Keratinocyte (primary cell): ENCODE measurements around the gene ASB6. TPM values are rescaled to one million over a fixed set of nuclear protein-coding genes. Genes with fewer than 3 reads are reported as not detected.

Experiments used
- DNase-seq: peaks from one replicate; pipeline ENCODE4 v3.0.0-alpha.2; 2011; ENCODE audit warnings: low read depth, missing footprints, low spot score
- FAIRE-seq: peaks from 2 replicates; lab custom pipeline; 2011; peaks lifted over from hg19 to GRCh38; lab: Jason Lieb, UNC
- H2AFZ ChIP-seq: 2 replicates; pipeline ENCODE4 v1.6.0; 2012; ENCODE audit warnings: low read length, control low read depth, inconsistent platforms; ENCODE audit not compliant: control insufficient read depth
- H3K27ac ChIP-seq: 2 replicates; pipeline ENCODE4 v1.5.1; 2011; ENCODE audit warnings: low read length; ENCODE audit not compliant: control insufficient read depth, insufficient read depth
- H3K27me3 ChIP-seq: 3 replicates; pipeline ENCODE4 v1.6.0; 2011; ENCODE audit warnings: low read length; ENCODE audit not compliant: control insufficient read depth, insufficient read depth; ENCODE audit errors: extremely low read depth
- H3K36me3 ChIP-seq, 2 experiments: 2 replicates in 1 of 2; 3 replicates in 1 of 2; pipeline ENCODE4 v1.5.1; 2011; ENCODE audit warnings: low read length in 2 of 2, mild to moderate bottlenecking in 1 of 2; ENCODE audit not compliant: control insufficient read depth in 2 of 2, insufficient read depth in 2 of 2; ENCODE audit errors: extremely low read depth in 1 of 2
- H3K4me1 ChIP-seq: 3 replicates; pipeline ENCODE4 v1.5.1; 2011; ENCODE audit warnings: low read length; ENCODE audit not compliant: control insufficient read depth, insufficient read depth; ENCODE audit errors: extremely low read depth
- H3K4me2 ChIP-seq: 3 replicates; pipeline ENCODE4 v1.6.0; 2011; ENCODE audit warnings: low read depth, low read length; ENCODE audit not compliant: control insufficient read depth, insufficient read depth; ENCODE audit errors: extremely low read depth
- H3K4me3 ChIP-seq, 3 experiments: fragments of 200-600 bp in 1 of 3; sonication (generic) in 1 of 3; 2 replicates in 2 of 3; 3 replicates in 1 of 3; pipeline ENCODE4 v1.5.1; 2011 to 2016; ENCODE audit warnings: low read length in 3 of 3, mild to moderate bottlenecking in 3 of 3, control low read depth in 2 of 3, inconsistent platforms in 1 of 3, low read depth in 1 of 3, mixed read lengths in 1 of 3, mixed run types in 1 of 3, moderate library complexity in 1 of 3; ENCODE audit not compliant: control insufficient read depth in 2 of 3, insufficient read depth in 2 of 3; ENCODE audit errors: extremely low read depth in 1 of 3
- H3K79me2 ChIP-seq: 2 replicates; pipeline ENCODE4 v1.6.0; 2012; ENCODE audit warnings: low read length; ENCODE audit not compliant: control insufficient read depth, insufficient read depth
- H3K9ac ChIP-seq: 3 replicates; pipeline ENCODE4 v1.6.0; 2011; ENCODE audit warnings: low read length; ENCODE audit not compliant: control insufficient read depth, insufficient read depth; ENCODE audit errors: extremely low read depth
- H3K9me1 ChIP-seq: 3 replicates; pipeline ENCODE4 v1.6.0; 2011; ENCODE audit warnings: low read length; ENCODE audit not compliant: control insufficient read depth, insufficient read depth; ENCODE audit errors: extremely low read depth
- H3K9me3 ChIP-seq: 2 replicates; pipeline ENCODE4 v1.5.1; 2012; ENCODE audit warnings: low read depth, low read length; ENCODE audit not compliant: control insufficient read depth
- H4K20me1 ChIP-seq: 3 replicates; pipeline ENCODE4 v1.6.0; 2011; ENCODE audit warnings: low read length; ENCODE audit not compliant: control insufficient read depth, insufficient read depth; ENCODE audit errors: extremely low read depth
- CTCF ChIP-seq, 3 experiments: IDR thresholded peaks in 1 of 3; conservative IDR thresholded peaks in 1 of 3; optimal IDR thresholded peaks in 1 of 3; 2 replicates in 2 of 3; 3 replicates in 1 of 3; pipeline versions ENCODE3 to v1.5.1; 2011; ENCODE audit warnings: low read length in 3 of 3, mild to moderate bottlenecking in 3 of 3, moderate library complexity in 2 of 3, control low read depth in 1 of 3, inconsistent platforms in 1 of 3; ENCODE audit not compliant: insufficient read depth in 2 of 3; ENCODE audit errors: extremely low read depth in 1 of 3
- EZH2 ChIP-seq: IDR thresholded peaks from one replicate; pipeline ENCODE4 v1.6.1; 2012; ENCODE audit warnings: inconsistent platforms, mild to moderate bottlenecking, low read length, moderate library complexity
- dilution Hi-C: fragments of 300-500 bp; cut with MboI; formaldehyde crosslinking; loops from one replicate; pipeline ENCODE4 v1.7.0; 2020; ENCODE audit warnings: low sequenced_read_pairs; ENCODE audit not compliant: extremely low pct_ligation_motif_present
- polyA plus RNA-seq, 5 experiments: library from polyadenylated mRNA; depleted of rRNA in 3 of 5; stranded (reverse) in 3 of 5; stranded (forward) in 1 of 5; unstranded in 1 of 5; fragments of >200 nt; gene quantifications; 1 replicate in 1 of 5; 2 replicates in 3 of 5; 3 replicates in 1 of 5; pipeline versions ENCODE4 v1.2.1 to v1.2.3, GENCODE V29; 2011 to 2012; ENCODE audit warnings: missing spikeins in 2 of 5, low read depth in 1 of 5, low replicate concordance in 1 of 5

The ASB6 gene
- polyA plus RNA-seq, 1 donor (not counting 4 experiments of a cell fraction or from before 2014, with no cell fraction given): 16.3 TPM

- Histone ChIP-seq H3K9ac (no peak overlapping the region), H3K79me2 (no peaks in the 10 kb centered on the region), H3K9me1 (no peaks in the 10 kb centered on the region), H2AFZ (no peak overlapping the region), H3K4me3 (no peak overlapping the region), H4K20me1 (no peaks in the 10 kb centered on the region), H3K9me3 (no peaks in the 10 kb centered on the region), H3K36me3 (no peaks in the 10 kb centered on the region), H3K4me1 (no peaks in the 10 kb centered on the region), H3K4me2 (no peak overlapping the region), H3K27ac (no peak overlapping the region), H3K27me3 (peaks cover 26% of the 10 kb centered on the region)
- FAIRE-seq (no peak), DNase-seq (no peak)
- dilution Hi-C loops: no loop called here
- TF ChIP-seq CTCF (optimal IDR thresholded peaks at IDR 0.05 in 1 of 3, IDR thresholded peaks at IDR 0.05 in 1 of 3, conservative IDR thresholded peaks at IDR 0.05 in 1 of 3; ENCODE audit: extremely low read depth in 1 of 3, insufficient read depth in 2 of 3, low read length in 3 of 3) (no peak), EZH2 (no peak)
These were observed 37.6 kb upstream of the ASB6 start for GRCh38 chr9:129679537-129679936.

- FAIRE-seq (no peak), DNase-seq (no peak)
- Histone ChIP-seq H2AFZ (no peak overlapping the region), H3K9me1 (no peaks in the 10 kb centered on the region), H3K9me3 (no peaks in the 10 kb centered on the region), H4K20me1 (no peaks in the 10 kb centered on the region), H3K9ac (no peak overlapping the region), H3K27me3 (peaks cover 29% of the 10 kb centered on the region), H3K4me1 (no peaks in the 10 kb centered on the region), H3K4me3 (no peak overlapping the region), H3K4me2 (no peak overlapping the region), H3K36me3 (no peaks in the 10 kb centered on the region), H3K27ac (no peak overlapping the region), H3K79me2 (no peaks in the 10 kb centered on the region)
- dilution Hi-C loops: no loop called here
- no peak for TF ChIP-seq EZH2
These were observed 36.9 kb upstream of the ASB6 start for GRCh38 chr9:129678844-129679243.

GRCh38 chr9:129677456-129677855 lies 35.5 kb upstream of the ASB6 start:
- DNase-seq: no peak
- Histone ChIP-seq H3K4me3 (no peak overlapping the region), H3K9me3 (no peaks in the 10 kb centered on the region), H3K4me1 (no peaks in the 10 kb centered on the region), H3K79me2 (no peaks in the 10 kb centered on the region), H4K20me1 (no peaks in the 10 kb centered on the region), H3K27me3 (peaks cover 29% of the 10 kb centered on the region), H3K27ac (no peak overlapping the region), H3K4me2 (no peak overlapping the region), H3K36me3 (no peaks in the 10 kb centered on the region), H3K9ac (no peak overlapping the region), H3K9me1 (no peaks in the 10 kb centered on the region), H2AFZ (no peak overlapping the region)
- dilution Hi-C loops: no loop called here
- FAIRE-seq: no peak
- TF ChIP-seq EZH2 (no peak), CTCF (optimal IDR thresholded peaks at IDR 0.05 in 1 of 3, IDR thresholded peaks at IDR 0.05 in 1 of 3, conservative IDR thresholded peaks at IDR 0.05 in 1 of 3; ENCODE audit: extremely low read depth in 1 of 3, insufficient read depth in 2 of 3, low read length in 3 of 3) (no peak)
